Activated naive CD8-positive, alpha-beta T cell treated with anti-CD3 and anti-CD28 coated beads, Interleukin-2, amount 50 U/mL, for 16 hours (primary cell): ENCODE data around the gene XAGE3.
"Not testable (repeated sequence)": the region's sequence is repeated elsewhere in the genome, so short reads cannot be mapped to it uniquely, and the experiment has no call there.

Source experiments
- DNase-seq: peaks from one replicate; pipeline ENCODE4 v3.0.0-alpha.2; 2020; ENCODE audit warnings: low read depth, low spot score

The XAGE3 gene

DNA sequence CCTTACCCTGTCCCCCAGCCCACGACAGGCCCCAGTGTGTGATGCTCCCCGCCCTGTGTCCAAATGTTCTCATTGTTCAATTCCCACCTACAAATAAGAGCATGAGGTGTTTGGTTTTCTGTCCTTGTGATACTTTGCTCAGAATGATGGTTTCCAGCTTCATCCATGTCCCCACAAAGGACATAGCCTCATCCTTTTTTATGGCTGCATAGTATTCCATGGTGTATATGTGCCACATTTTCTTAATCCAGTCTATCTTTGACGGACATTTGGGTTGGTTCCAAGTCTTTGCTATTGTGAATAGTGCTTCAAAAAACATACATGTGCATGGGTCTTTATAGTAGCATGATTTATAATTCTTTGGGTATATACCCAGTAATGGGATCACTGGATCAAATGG lies 24.3 kb downstream of the XAGE3 start:
- DNase-seq: not testable (repeated sequence)

DNA sequence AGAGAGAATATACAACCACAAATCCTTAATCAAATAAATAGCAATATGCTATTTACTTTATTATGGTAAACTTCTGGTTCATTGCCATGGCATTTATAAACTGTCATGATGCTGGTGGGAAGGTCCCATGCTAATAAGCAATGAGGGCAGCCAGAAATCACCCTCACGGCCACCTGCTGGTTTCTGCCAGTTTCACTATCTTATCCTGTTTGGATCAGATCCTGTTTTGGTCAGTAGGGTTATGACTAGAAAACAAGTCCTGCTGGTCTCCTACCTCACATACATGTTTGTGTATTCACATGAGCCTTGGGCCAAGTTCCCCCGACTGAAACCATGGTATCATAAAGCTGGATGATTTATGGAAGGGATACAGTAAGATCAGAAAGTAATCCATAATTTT lies 28.7 kb downstream of the XAGE3 start:
- no peak for DNase-seq

DNA sequence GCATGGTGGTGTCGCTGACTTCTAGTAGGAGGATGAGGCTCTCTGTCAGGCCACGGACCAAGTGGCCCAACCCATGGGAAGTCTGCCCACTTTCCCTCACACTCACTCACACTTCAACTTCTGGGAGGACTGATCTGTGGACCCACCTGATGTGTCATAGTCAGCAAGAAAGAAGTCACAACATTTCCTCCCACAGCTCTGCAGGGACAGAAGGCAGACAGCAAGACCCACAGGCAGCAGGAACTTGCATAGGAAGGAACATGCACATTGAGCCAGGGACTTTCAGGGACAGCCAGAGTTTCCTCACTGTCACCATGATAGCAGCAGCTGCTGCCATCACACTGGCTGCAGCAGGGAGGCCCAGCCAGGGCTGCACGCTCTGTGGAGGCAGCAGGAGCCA lies 37.3 kb downstream of the XAGE3 start:
- no peak for DNase-seq

DNA sequence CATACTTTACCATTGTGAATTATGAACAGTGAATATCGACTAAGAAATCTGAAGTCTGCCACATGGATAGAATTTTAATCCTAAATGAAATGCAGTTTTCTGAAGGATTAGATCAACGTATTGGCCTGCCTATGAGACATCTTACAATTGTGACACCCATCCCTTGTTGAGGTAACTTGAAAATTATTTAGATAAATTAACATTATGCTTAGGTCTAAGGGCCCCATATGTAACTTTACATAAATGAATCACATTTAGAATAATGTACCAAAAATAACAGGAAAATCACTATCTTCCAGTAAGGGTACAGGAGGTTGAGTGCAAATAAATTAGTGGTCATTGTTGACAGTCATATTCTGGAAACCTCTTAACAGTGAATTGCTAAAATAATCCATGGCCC lies 43.3 kb downstream of the XAGE3 start:
- DNase-seq: no peak

DNA sequence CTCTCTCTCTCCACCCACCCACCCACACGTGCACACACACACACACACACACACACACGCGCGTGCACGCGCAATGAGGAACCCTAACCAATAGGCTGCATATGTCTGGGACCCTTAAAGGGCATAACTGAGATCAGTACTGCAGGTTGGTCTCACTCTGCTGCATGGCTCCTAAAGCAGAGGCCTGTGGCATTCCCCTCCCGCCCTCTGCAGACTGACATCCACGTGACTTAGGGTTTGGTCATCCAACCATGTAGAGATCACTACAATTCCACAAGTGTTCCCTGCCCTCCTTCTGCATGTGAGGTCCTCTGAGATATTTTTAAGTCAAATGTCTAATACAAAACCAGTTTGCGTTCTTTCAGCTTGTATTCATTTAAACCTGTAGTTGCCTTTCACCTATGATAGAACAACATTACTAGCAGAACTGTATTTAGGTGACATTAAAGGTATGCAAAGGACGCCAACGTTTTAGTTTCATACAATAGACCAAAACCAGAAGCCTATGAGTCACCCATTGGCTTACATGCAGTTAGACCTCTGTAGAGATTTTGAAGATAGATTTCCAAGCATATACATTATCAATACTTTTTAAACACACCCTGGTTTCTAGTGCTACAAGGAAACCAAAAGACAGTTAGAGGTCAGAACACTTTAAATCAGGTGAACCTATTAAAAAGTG lies 46.7 kb downstream of the XAGE3 start:
- no peak for DNase-seq

DNA sequence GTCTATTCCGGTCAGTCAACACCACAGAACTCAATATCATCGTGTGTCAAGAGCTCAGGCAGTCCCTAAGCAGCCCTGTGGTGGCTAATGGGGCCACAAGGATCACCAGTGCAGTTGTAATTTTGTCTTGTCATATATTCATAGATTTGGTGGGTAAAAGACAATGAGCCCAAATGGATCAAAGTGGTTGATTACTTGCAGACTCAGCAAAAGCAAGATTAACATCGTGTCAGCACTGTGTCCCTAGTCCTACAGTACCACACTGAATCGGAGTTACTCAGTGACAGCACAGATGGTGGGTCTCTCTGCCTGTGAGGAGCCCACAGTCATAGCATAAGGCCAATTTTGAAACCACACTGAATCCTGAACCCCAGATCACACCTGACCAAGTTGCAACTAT lies 48.1 kb downstream of the XAGE3 start:
- DNase-seq: no peak
